HepG2 (cell line): ENCODE data around the gene MYADML2. TPM values are rescaled to one million over a fixed set of nuclear protein-coding genes. Genes with fewer than 3 reads are reported as not detected.

ENCODE experiments used
- ATAC-seq: fragments of 200-7000 bp; cut with Tn5 transposase; 3 replicates; pipeline ENCODE4 v1.9.1; 2020; ENCODE audit warnings: mild to moderate bottlenecking, moderate library complexity
- BruUV-seq: library from RNA; stranded (reverse); fragments of 400-500 nt; replicated peaks from 2 replicates; lab custom pipeline; 2021; lab: Mats Ljungman, UMichigan
- CTCF ChIA-PET: fragments of 300-600 bp; formaldehyde crosslinking; extraction: SDS; loops from one replicate; lab custom pipeline; 2021; ENCODE audit warnings: low total read pairs, inconsistent platforms, low intra/inter-chr PET ratio; lab: Yijun Ruan, JAX
- POLR2A ChIA-PET: fragments of 350-600 bp; sonication (Branson Sonifier 250); formaldehyde crosslinking; loops from one replicate; lab custom pipeline; 2020; ENCODE audit warnings: antibody characterized with exemption, inconsistent platforms; lab: Yijun Ruan, JAX
- DNase-seq: peaks from one replicate; pipeline ENCODE4 v3.0.0-alpha.2; 2015; ENCODE audit warnings: low spot score
- FAIRE-seq: peaks from 3 replicates; lab custom pipeline; 2011; peaks lifted over from hg19 to GRCh38; lab: Jason Lieb, UNC
- H2AFZ ChIP-seq: one replicate; pipeline ENCODE4 v1.6.1; 2011; ENCODE audit warnings: low read length, inconsistent platforms
- H3K27ac ChIP-seq: fragments of 300-600 bp; 3 replicates; pipeline ENCODE4 v1.8.0; 2011; ENCODE audit warnings: mixed run types, mild to moderate bottlenecking, mixed read lengths, low read length, inconsistent platforms; ENCODE audit not compliant: insufficient read depth; ENCODE audit errors: extremely low read length
- H3K27me3 ChIP-seq, 2 experiments: fragments of 200-600 bp in 1 of 2; 2 replicates in 1 of 2; 3 replicates in 1 of 2; pipeline versions ENCODE4 v1.6.0 to v1.8.0; 2011; ENCODE audit warnings: low read length in 2 of 2, mild to moderate bottlenecking in 2 of 2, moderate library complexity in 2 of 2, inconsistent platforms in 1 of 2; ENCODE audit not compliant: insufficient read depth in 2 of 2, control insufficient read depth in 1 of 2
- H3K36me3 ChIP-seq, 2 experiments: fragments of 200-600 bp in 1 of 2; replicated peaks in 1 of 2; 2 replicates in 1 of 2; 3 replicates in 1 of 2; pipeline versions ENCODE4 v1.5.1 to v1.8.0; 2011; ENCODE audit warnings: low read length in 2 of 2, inconsistent platforms in 1 of 2; ENCODE audit not compliant: insufficient read depth in 2 of 2, control insufficient read depth in 1 of 2
- H3K4me1 ChIP-seq: 2 replicates; pipeline ENCODE4 v1.5.1; 2012; ENCODE audit warnings: low read length, inconsistent platforms; ENCODE audit not compliant: insufficient read depth
- H3K4me2 ChIP-seq: 2 replicates; pipeline ENCODE4 v1.6.0; 2011; ENCODE audit warnings: low read depth, low read length, inconsistent platforms
- H3K4me3 ChIP-seq, 3 experiments: fragments of 200-600 bp in 1 of 3; sonication (generic), shearing (Covaris generic) in 1 of 3; replicated peaks in 1 of 3; 2 replicates each; pipeline ENCODE4 v1.5.1; 2011 to 2016; ENCODE audit warnings: low read length in 3 of 3, inconsistent platforms in 2 of 3, low read depth in 2 of 3, mild to moderate bottlenecking in 2 of 3, control low read depth in 1 of 3, mixed read lengths in 1 of 3; ENCODE audit not compliant: insufficient read depth in 1 of 3
- H3K79me2 ChIP-seq: one replicate; pipeline ENCODE4 v1.6.1; 2011; ENCODE audit warnings: low read length, inconsistent platforms; ENCODE audit not compliant: insufficient read depth
- H3K9ac ChIP-seq: 2 replicates; pipeline ENCODE4 v1.6.0; 2011; ENCODE audit warnings: mild to moderate bottlenecking, low read depth, low read length, inconsistent platforms; ENCODE audit not compliant: insufficient read depth
- H3K9me3 ChIP-seq: 2 replicates; pipeline ENCODE4 v1.5.1; 2012; ENCODE audit warnings: mild to moderate bottlenecking, low read length
- H4K20me1 ChIP-seq: 2 replicates; pipeline ENCODE4 v1.6.0; 2011; ENCODE audit warnings: inconsistent platforms, mild to moderate bottlenecking, low read length, moderate library complexity; ENCODE audit not compliant: insufficient read depth
- FLYWCH1 ChIP-seq: sonication (generic); formaldehyde crosslinking; IDR thresholded peaks from 2 replicates; pipeline ENCODE4 v1.8.1; 2023; ENCODE audit warnings: mild to moderate bottlenecking, missing genetic modification reagents
- NR2C2 ChIP-seq: sonication (generic); formaldehyde crosslinking; IDR thresholded peaks from 2 replicates; pipeline ENCODE4 v1.4.0; 2020; ENCODE audit warnings: missing genetic modification reagents, mild to moderate bottlenecking, moderate library complexity, borderline replicate concordance
- PCBP2 ChIP-seq: fragments of 200-400 bp; formaldehyde crosslinking; optimal IDR thresholded peaks from 2 replicates; pipeline ENCODE3; 2018; ENCODE audit warnings: low read length, low read depth; ENCODE audit not compliant: poor library complexity, severe bottlenecking
- PITX1 ChIP-seq: sonication (generic); formaldehyde crosslinking; IDR thresholded peaks from 2 replicates; pipeline ENCODE4 v1.5.1; 2020; ENCODE audit warnings: mild to moderate bottlenecking, missing genetic modification reagents
- SALL1 ChIP-seq: sonication (generic); formaldehyde crosslinking; IDR thresholded peaks from 2 replicates; pipeline ENCODE4 v1.8.0; 2022; ENCODE audit warnings: mild to moderate bottlenecking, missing genetic modification reagents
- TBL1XR1 ChIP-seq: fragments of 150-350 bp; IDR thresholded peaks from 2 replicates; pipeline ENCODE4 v1.6.1; 2014; ENCODE audit warnings: borderline replicate concordance, low read length; ENCODE audit not compliant: partially characterized antibody
- TOPORS ChIP-seq: sonication (generic); formaldehyde crosslinking; IDR thresholded peaks from 2 replicates; pipeline ENCODE4 v1.8.0; 2023; ENCODE audit warnings: mild to moderate bottlenecking, missing genetic modification reagents
- U2AF1 ChIP-seq: fragments of 200-400 bp; formaldehyde crosslinking; optimal IDR thresholded peaks from 2 replicates; pipeline ENCODE3; 2017; ENCODE audit warnings: mild to moderate bottlenecking, low read depth, low read length
- ZBTB7A ChIP-seq: sonication (generic); formaldehyde crosslinking; IDR thresholded peaks from 2 replicates; pipeline ENCODE4 v1.8.0; 2022; ENCODE audit warnings: mild to moderate bottlenecking, missing genetic modification reagents
- ZC3H13 ChIP-seq: sonication (generic); formaldehyde crosslinking; IDR thresholded peaks from 2 replicates; pipeline ENCODE4 v1.8.1; 2023; ENCODE audit warnings: mild to moderate bottlenecking, missing genetic modification reagents, moderate library complexity
- ZFAT ChIP-seq: sonication (generic); formaldehyde crosslinking; conservative IDR thresholded peaks from 2 replicates; pipeline ENCODE4 v1.8.1; 2023; ENCODE audit warnings: missing genetic modification reagents, inconsistent platforms
- ZKSCAN5 ChIP-seq: sonication (generic); formaldehyde crosslinking; IDR thresholded peaks from 2 replicates; pipeline ENCODE4 v1.5.1; 2020; ENCODE audit warnings: mild to moderate bottlenecking, missing genetic modification reagents
- ZNF281 ChIP-seq: sonication (generic); formaldehyde crosslinking; IDR thresholded peaks from 2 replicates; pipeline ENCODE4 v1.4.0; 2020; ENCODE audit warnings: missing genetic modification reagents, borderline replicate concordance
- ZNF572 ChIP-seq: sonication (generic); formaldehyde crosslinking; IDR thresholded peaks from 2 replicates; pipeline ENCODE4 v1.5.1; 2020; ENCODE audit warnings: mild to moderate bottlenecking, missing genetic modification reagents
- ZNF660 ChIP-seq: sonication (generic); formaldehyde crosslinking; IDR thresholded peaks from 2 replicates; pipeline ENCODE4 v1.5.1; 2020; ENCODE audit warnings: mild to moderate bottlenecking, low read depth, missing genetic modification reagents, borderline replicate concordance
- ZNF724P ChIP-seq: sonication (generic); formaldehyde crosslinking; IDR thresholded peaks from 2 replicates; pipeline ENCODE4 v1.8.0; 2022; ENCODE audit warnings: missing genetic modification reagents, borderline replicate concordance
- WGBS: methylation state at CpG from one replicate; pipeline ENCODE4 v1.1.6; 2017; ENCODE audit warnings: low lambda C conversion rate; 5-methylcytosine and 5-hydroxymethylcytosine counted together
- in situ Hi-C: cut with HindIII; loops from 2 replicates; pipeline ENCODE4 v1.10.0; 2017; ENCODE audit warnings: low pct_unique_long_range_greater_than_20kb; ENCODE audit not compliant: extremely low pct_ligation_motif_present
- intact Hi-C: fragments of 100-400 bp; cut with micrococcal nuclease; formaldehyde crosslinking; loops from one replicate; pipeline ENCODE4 v1.10.0; 2022; ENCODE audit not compliant: unreplicated experiment
- polyA plus RNA-seq, 8 experiments: library from polyadenylated mRNA; depleted of rRNA in 3 of 8; stranded (reverse) in 7 of 8; unstranded in 1 of 8; fragments of >200 nt; fragmentation: Illumina TruSeq in 4 of 8; extraction: Trizol in 4 of 8; gene quantifications; 2 replicates each; pipeline versions ENCODE4 v1.2.1 to v1.2.3, GENCODE V29; 2011 to 2016; ENCODE audit warnings: low read depth in 4 of 8, missing spikeins in 1 of 8, mixed read lengths in 1 of 8; ENCODE audit not compliant: insufficient read depth in 1 of 8
- total RNA-seq, 5 experiments: library from RNA; depleted of rRNA; stranded (reverse); fragments of >200 nt; fragmentation: Illumina TruSeq; extraction: Trizol; gene quantifications; 2 replicates each; pipeline ENCODE4 v1.2.3, GENCODE V29; 2016; ENCODE audit warnings: low read depth in 1 of 5
- TF ChIP-seq, protein P1 (sequence below): sonication (generic); formaldehyde crosslinking; IDR thresholded peaks from 2 replicates; pipeline ENCODE4 v1.8.1; 2023; ENCODE audit warnings: mild to moderate bottlenecking, missing genetic modification reagents
- TF ChIP-seq, protein P2 (sequence below): sonication (generic); formaldehyde crosslinking; IDR thresholded peaks from 2 replicates; pipeline ENCODE4 v1.5.0; 2020; ENCODE audit warnings: missing genetic modification reagents

The MYADML2 gene
- total and polyA plus RNA-seq, 2 of the 13 experiments (the other 11 are each of a cell fraction or from before 2014, with no cell fraction given) = not detected

DNA sequence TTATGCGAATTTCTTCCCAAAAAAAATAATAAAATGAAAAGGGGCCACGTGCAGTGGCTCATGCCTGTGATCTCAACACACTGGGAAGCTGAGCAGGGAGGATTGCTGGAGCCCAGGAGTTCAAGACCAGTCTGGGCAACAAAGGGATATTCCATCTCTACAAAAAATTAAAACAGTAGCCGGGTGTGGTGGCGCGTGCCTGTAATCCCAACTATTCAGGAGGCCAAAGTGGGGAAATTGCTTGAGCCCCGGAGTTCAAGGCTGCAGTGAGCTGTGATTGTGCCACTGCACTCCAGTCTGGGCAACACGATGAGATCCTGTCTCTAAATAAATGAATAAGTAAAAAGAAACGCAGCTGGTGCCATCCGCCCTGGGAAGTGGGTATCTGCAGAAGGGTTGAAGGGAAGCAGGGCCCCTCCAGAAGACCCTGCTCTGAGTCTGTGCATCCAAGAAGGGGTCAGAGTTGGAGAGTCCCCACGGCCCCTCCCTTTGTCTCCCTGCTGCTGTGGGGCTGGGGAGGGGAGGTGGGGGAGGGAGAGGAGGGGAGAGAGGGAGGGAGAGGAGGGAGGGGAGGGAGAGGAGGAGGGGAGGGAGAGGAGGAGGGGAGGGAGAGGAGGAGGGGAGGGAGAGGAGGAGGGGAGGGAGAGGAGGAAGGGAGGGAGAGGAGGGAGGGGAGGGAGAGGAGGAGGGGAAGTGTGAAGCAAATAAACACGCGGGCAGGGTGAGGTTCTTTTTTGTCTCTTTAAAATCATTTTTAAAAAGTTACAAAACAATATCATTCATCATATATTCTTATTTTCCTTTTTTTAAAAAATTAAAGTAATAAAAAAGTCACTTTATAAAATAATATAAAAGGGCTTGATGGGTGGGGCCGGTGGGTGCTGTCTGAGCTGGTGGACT is 5.0 kb upstream of the MYADML2 start:
- Histone ChIP-seq H3K9ac (no peak overlapping the region), H3K4me2 (no peak overlapping the region), H3K9me3 (no peaks in the 10 kb centered on the region), H3K27me3 (no peaks in the 10 kb centered on the region), H3K36me3 (peaks cover 19 to 32% of the 10 kb centered on the region in 2 experiments; a peak in 4 of 5 replicates), H3K79me2 (peaks cover 6% of the 10 kb centered on the region), H3K4me1 (peaks cover 61% of the 10 kb centered on the region), H3K27ac (peak overlapping the region; percentile 12), H2AFZ (no peak overlapping the region), H3K4me3 (no peak overlapping the region), H4K20me1 (peaks cover 5% of the 10 kb centered on the region; the same call in 1 of the 2 replicates)
- intact Hi-C loops (no loop called here), in situ Hi-C loops (no loop called here)
- FAIRE-seq = no peak
- ATAC-seq = no peak
- no TSS peak for BruUV-seq
- peak; percentile 50 for DNase-seq
- ChIA-PET POLR2A (interaction anchor here (0.8 to 9.7 kb wide), 12 partner anchors 8 to 85 kb away, joined by 3 to 136 read pairs (median 18); partner anchors contain the start of genes CENPX, DCXR, LRRC45 and MAFG), CTCF (interaction anchor here (0.6 kb wide), 1 partner anchor 19 kb away, joined by 3 read pairs; no protein-coding TSS in a partner anchor)
- WGBS = 68% methylated on average over 12 of the region's 13 CpGs
- TF ChIP-seq U2AF1 (no peak), ZNF724P (CRISPR knock-in tag) (no peak), ZBTB7A (no peak), ZNF572 (CRISPR knock-in tag) (no peak), TOPORS (no peak), ZKSCAN5 (CRISPR knock-in tag) (no peak), ZNF660 (CRISPR knock-in tag) (no peak), TBL1XR1 (no peak), ZNF281 (CRISPR knock-in tag) (0 out of 2 replicates have a peak, but pooled peaks have one; percentile 20), PCBP2 (peak; percentile 95), ZC3H13 (CRISPR knock-in tag) (no peak), SALL1 (no peak), NR2C2 (no peak), FLYWCH1 (no peak), PITX1 (no peak), ZFAT (CRISPR knock-in tag) (no peak)
- TF ChIP-seq, protein P1, sequence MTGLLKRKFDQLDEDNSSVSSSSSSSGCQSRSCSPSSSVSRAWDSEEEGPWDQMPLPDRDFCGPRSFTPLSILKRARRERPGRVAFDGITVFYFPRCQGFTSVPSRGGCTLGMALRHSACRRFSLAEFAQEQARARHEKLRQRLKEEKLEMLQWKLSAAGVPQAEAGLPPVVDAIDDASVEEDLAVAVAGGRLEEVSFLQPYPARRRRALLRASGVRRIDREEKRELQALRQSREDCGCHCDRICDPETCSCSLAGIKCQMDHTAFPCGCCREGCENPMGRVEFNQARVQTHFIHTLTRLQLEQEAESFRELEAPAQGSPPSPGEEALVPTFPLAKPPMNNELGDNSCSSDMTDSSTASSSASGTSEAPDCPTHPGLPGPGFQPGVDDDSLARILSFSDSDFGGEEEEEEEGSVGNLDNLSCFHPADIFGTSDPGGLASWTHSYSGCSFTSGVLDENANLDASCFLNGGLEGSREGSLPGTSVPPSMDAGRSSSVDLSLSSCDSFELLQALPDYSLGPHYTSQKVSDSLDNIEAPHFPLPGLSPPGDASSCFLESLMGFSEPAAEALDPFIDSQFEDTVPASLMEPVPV (CRISPR knock-in tag) = no peak
- TF ChIP-seq, protein P2, sequence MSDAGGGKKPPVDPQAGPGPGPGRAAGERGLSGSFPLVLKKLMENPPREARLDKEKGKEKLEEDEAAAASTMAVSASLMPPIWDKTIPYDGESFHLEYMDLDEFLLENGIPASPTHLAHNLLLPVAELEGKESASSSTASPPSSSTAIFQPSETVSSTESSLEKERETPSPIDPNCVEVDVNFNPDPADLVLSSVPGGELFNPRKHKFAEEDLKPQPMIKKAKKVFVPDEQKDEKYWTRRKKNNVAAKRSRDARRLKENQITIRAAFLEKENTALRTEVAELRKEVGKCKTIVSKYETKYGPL (CRISPR knock-in tag) = no peak
